RWPE1 (cell line): ENCODE measurements around the gene CCDC117.
"Not testable (repeated sequence)": the region's sequence is repeated elsewhere in the genome, so short reads cannot be mapped to it uniquely, and the experiment has no call there.

Source experiments
- CTCF ChIA-PET: fragments of 350-600 bp; sonication (Branson Sonifier 250); formaldehyde crosslinking; extraction: SDS; loops from one replicate; lab custom pipeline; 2021; lab: Yijun Ruan, JAX
- POLR2A ChIA-PET: fragments of 400-600 bp; formaldehyde crosslinking; extraction: SDS; loops from one replicate; lab custom pipeline; 2020; ENCODE audit warnings: antibody characterized with exemption; ENCODE audit not compliant: low non-redundant PET; lab: Yijun Ruan, JAX
- DNase-seq: peaks from one replicate; pipeline ENCODE4 v3.0.0; 2012; ENCODE audit warnings: low spot score
- H3K27ac ChIP-seq: fragments of 450-650 bp; 2 replicates; pipeline ENCODE4 v1.5.1; 2017
- CTCF ChIP-seq: fragments of 450-650 bp; conservative IDR thresholded peaks from 2 replicates; pipeline ENCODE4 v1.5.1; 2017; ENCODE audit warnings: low read depth, mild to moderate bottlenecking

The CCDC117 gene

GRCh38 chr22:28799606-28800307 lies 27.3 kb downstream of the CCDC117 start:
- no peak for TF ChIP-seq CTCF
- DNase-seq: peak; percentile 41
- CTCF ChIA-PET: no interaction called here
- peak overlapping the region; percentile 97 for H3K27ac ChIP-seq
- POLR2A ChIA-PET: interaction anchor here (0.6 kb wide), 1 partner anchor 9 kb away, joined by 3 read pairs; no protein-coding TSS in a partner anchor

- H3K27ac ChIP-seq: peak within 1 kb of the TSS; percentile 97
These were observed 28.0 kb downstream of the CCDC117 start, which contains the start of gene XBP1 for GRCh38 chr22:28800308-28801041. Gene XBP1 (minus strand): TSS chr22:28800569.

GRCh38 chr22:28801845-28802594 lies 29.5 kb downstream of the CCDC117 start:
- ChIA-PET CTCF (interaction anchor here (0.9 to 1.0 kb wide), 2 partner anchors 28 to 30 kb away, joined by 3 to 4 read pairs; partner anchors contain the start of gene CCDC117), POLR2A (interaction anchor here (0.7 kb wide), 1 partner anchor 80 kb away, joined by 5 read pairs; no protein-coding TSS in a partner anchor)
- TF ChIP-seq CTCF: no peak
- H3K27ac ChIP-seq: peak overlapping the region; percentile 97
- no peak for DNase-seq

More at GRCh38 chr22:28800308-28801041, 28.0 kb downstream of the CCDC117 start, which contains the start of gene XBP1:
- POLR2A ChIA-PET: interaction anchor here (0.5 to 0.7 kb wide), 5 partner anchors 9 to 236 kb away, joined by 3 to 4 read pairs (median 3); partner anchors contain the start of gene CCDC117
- CTCF ChIA-PET: no interaction called here
- DNase-seq: peak; percentile 98
- no peak for TF ChIP-seq CTCF

- no peak for DNase-seq
- CTCF ChIA-PET: interaction anchor here (0.9 to 1.0 kb wide), 2 partner anchors 27 to 30 kb away, joined by 3 to 4 read pairs; partner anchors contain the start of gene CCDC117
- POLR2A ChIA-PET: interaction anchor here (0.7 kb wide), 1 partner anchor 79 kb away, joined by 5 read pairs; no protein-coding TSS in a partner anchor
- TF ChIP-seq CTCF: no peak
- peak overlapping the region; percentile 45 for H3K27ac ChIP-seq
These were observed 30.2 kb downstream of the CCDC117 start for GRCh38 chr22:28802595-28803123.

- CTCF ChIA-PET, POLR2A ChIA-PET, H3K27ac ChIP-seq, DNase-seq: not testable (repeated sequence)
These were observed 32.9 kb downstream of the CCDC117 start for GRCh38 chr22:28805426-28805825.

- ChIA-PET CTCF (no interaction called here), POLR2A (interaction anchor here (0.6 kb wide), 1 partner anchor 9 kb away, joined by 3 read pairs; the partner anchor contains the start of gene XBP1)
- DNase-seq: no peak
- no peak overlapping the region for H3K27ac ChIP-seq
- no peak for TF ChIP-seq CTCF
These were observed 36.3 kb downstream of the CCDC117 start for GRCh38 chr22:28808716-28809355.
